HG03175 (cell line): ENCODE measurements around the gene TSR3.
A peak's percentile ranks its signal among the peaks of the same experiment; 100 is the strongest.
"Not testable (repeated sequence)": the region's sequence is repeated elsewhere in the genome, so short reads cannot be mapped to it uniquely, and the experiment has no call there.

Source experiments
- ATAC-seq: cut with Tn5 transposase; IDR thresholded peaks from one replicate; pipeline ENCODE4 v1.9.1; 2021; ENCODE audit warnings: mild to moderate bottlenecking, moderate library complexity; ENCODE audit not compliant: unreplicated experiment

The TSR3 gene

GRCh38 chr16:1338855-1339675 lies 12.6 kb downstream of the TSR3 start:
- no peak for ATAC-seq

GRCh38 chr16:1338119-1338730 lies 13.5 kb downstream of the TSR3 start:
- ATAC-seq: no peak

- ATAC-seq: no peak
These were observed 14.2 kb downstream of the TSR3 start for GRCh38 chr16:1337486-1337885.

- ATAC-seq: no peak
These were observed 15.1 kb downstream of the TSR3 start for GRCh38 chr16:1336619-1337018.

- ATAC-seq: no peak
These were observed 15.7 kb downstream of the TSR3 start for GRCh38 chr16:1335996-1336395.

GRCh38 chr16:1335211-1335971 lies 16.3 kb downstream of the TSR3 start:
- no peak for ATAC-seq

- no peak for ATAC-seq
These were observed 16.9 kb downstream of the TSR3 start for GRCh38 chr16:1334739-1335138.

- no peak for ATAC-seq
These were observed 17.6 kb downstream of the TSR3 start for GRCh38 chr16:1333854-1334700.

GRCh38 chr16:1333149-1333812 lies 18.4 kb downstream of the TSR3 start, which contains the start of gene BAIAP3:
Gene BAIAP3, plus strand, starts transcription at chr16:1333645. Its CDS starts 4,905 bp downstream, at chr16:1338550.
- no peak for ATAC-seq

- no peak for ATAC-seq
These were observed 19.0 kb downstream of the TSR3 start for GRCh38 chr16:1332618-1333148.

GRCh38 chr16:1331712-1332617 lies 19.7 kb downstream of the TSR3 start:
- peak; percentile 65 for ATAC-seq

GRCh38 chr16:1330931-1331711 lies 20.6 kb downstream of the TSR3 start:
- ATAC-seq: peak; percentile 5

GRCh38 chr16:1330260-1330914 lies 21.3 kb downstream of the TSR3 start:
- no peak for ATAC-seq

GRCh38 chr16:1328961-1329360 lies 22.7 kb downstream of the TSR3 start:
- not testable (repeated sequence) for ATAC-seq

GRCh38 chr16:1328136-1328535 lies 23.5 kb downstream of the TSR3 start:
- not testable (repeated sequence) for ATAC-seq

GRCh38 chr16:1327619-1327947 lies 24.1 kb downstream of the TSR3 start:
- no peak for ATAC-seq

GRCh38 chr16:1326946-1327618 lies 24.6 kb downstream of the TSR3 start:
- ATAC-seq: no peak
